Endodermal cell (in vitro differentiated cells): ENCODE measurements around the gene HMCN2. TPM values are rescaled to one million over a fixed set of nuclear protein-coding genes. Genes with fewer than 3 reads are reported as not detected.

ENCODE experiments used
- DNase-seq: peaks from one replicate; pipeline ENCODE4 v3.0.0-alpha.2; 2017
- H3K27ac ChIP-seq: 2 replicates; pipeline ENCODE4 v1.5.1; 2013; ENCODE audit warnings: mild to moderate bottlenecking, low read depth, low read length, moderate library complexity
- H3K27me3 ChIP-seq: 2 replicates; pipeline ENCODE4 v1.6.1; 2013; ENCODE audit warnings: mild to moderate bottlenecking, low read length, moderate library complexity; ENCODE audit not compliant: insufficient read depth, control insufficient read depth, poor library complexity, severe bottlenecking
- H3K36me3 ChIP-seq: 2 replicates; pipeline ENCODE4 v1.7.0; 2013; ENCODE audit warnings: mild to moderate bottlenecking, low read length, moderate library complexity; ENCODE audit not compliant: control insufficient read depth, insufficient read depth
- H3K4me1 ChIP-seq: one replicate; pipeline ENCODE4 v1.7.0; 2013; ENCODE audit warnings: low read length; ENCODE audit not compliant: control insufficient read depth, insufficient read depth
- H3K4me3 ChIP-seq: 2 replicates; pipeline ENCODE4 v1.5.1; 2013; ENCODE audit warnings: mild to moderate bottlenecking, low read length, moderate library complexity
- H3K9ac ChIP-seq: 2 replicates; pipeline ENCODE4 v1.6.1; 2013; ENCODE audit warnings: mild to moderate bottlenecking, low read length, moderate library complexity; ENCODE audit not compliant: poor library complexity, severe bottlenecking; ENCODE audit errors: extremely low read depth
- H3K9me3 ChIP-seq: 2 replicates; pipeline ENCODE4 v1.6.1; 2013; ENCODE audit warnings: mild to moderate bottlenecking, low read length, moderate library complexity; ENCODE audit not compliant: control insufficient read depth
- H3K27ac Mint-ChIP-seq: 2 replicates; pipeline ENCODE4 v1.8.0; 2020; ENCODE audit warnings: mixed read lengths
- H3K27me3 Mint-ChIP-seq: 2 replicates; pipeline ENCODE4 v1.8.0; 2021; ENCODE audit warnings: mild to moderate bottlenecking, mixed read lengths; ENCODE audit not compliant: insufficient read depth
- H3K36me3 Mint-ChIP-seq: 2 replicates; pipeline ENCODE4 v1.8.0; 2020; ENCODE audit warnings: low read depth, mixed read lengths
- H3K4me1 Mint-ChIP-seq: 2 replicates; pipeline ENCODE4 v1.8.0; 2020; ENCODE audit warnings: mixed read lengths
- H3K4me3 Mint-ChIP-seq: 2 replicates; pipeline ENCODE4 v1.8.0; 2020; ENCODE audit warnings: mild to moderate bottlenecking, moderate library complexity, mixed read lengths
- H3K9me3 Mint-ChIP-seq: 2 replicates; pipeline ENCODE4 v1.8.0; 2020; ENCODE audit warnings: mild to moderate bottlenecking, mixed read lengths
- CTCF ChIP-seq: fragments of 200-600 bp; sonication (generic); conservative IDR thresholded peaks from 2 replicates; pipeline ENCODE4 v1.5.0; 2021; ENCODE audit warnings: antibody characterized with exemption, mild to moderate bottlenecking
- WGBS, 2 experiments: methylation state at CpG; one replicate each; pipeline versions ENCODE4 v1.1.5 to v1.1.7; 2013; ENCODE audit warnings: missing lambda C conversion rate in 2 of 2, mixed read lengths in 1 of 2; ENCODE audit not compliant: insufficient coverage in 1 of 2, insufficient read length in 1 of 2; 5-methylcytosine and 5-hydroxymethylcytosine counted together
- total RNA-seq, 2 donors: library from RNA; stranded (reverse); fragmentation: NEBNext Ultra II Directional in 1 of 2; extraction: Animal tissue kit (Norgen Biotek cat#: 25700) in 1 of 2; gene quantifications; 2 replicates in 1 of 2; 3 replicates in 1 of 2; pipeline ENCODE4 v1.2.1, GENCODE V29; 2021

The HMCN2 gene
- total RNA-seq, 2 donors from 2014 or later: 3.3 to 3.9 TPM

- WGBS, 2 experiments: 92 to 95% methylated on average over 11 to 19 of the region's 19 CpGs
Measured at GRCh38 chr9:130479587-130479986, 214.0 kb downstream of the HMCN2 start.

GRCh38 chr9:130480673-130481072, 215.1 kb downstream of the HMCN2 start:
- peaks cover 25% of the 10 kb centered on the region for H3K4me1 Mint-ChIP-seq
- Histone ChIP-seq H3K4me3 (no peak overlapping the region), H3K36me3 (no peaks in the 10 kb centered on the region), H3K9ac (no peak overlapping the region), H3K27ac (no peak overlapping the region), H3K4me1 (peaks cover 5% of the 10 kb centered on the region), H3K27me3 (peaks cover 38% of the 10 kb centered on the region), H3K9me3 (no peaks in the 10 kb centered on the region)
- no peaks in the 10 kb centered on the region for H3K9me3 Mint-ChIP-seq
- peak; percentile 91 for DNase-seq
- whole genome bisulfite sequencing, 2 experiments: 54 to 80% methylated on average over 10 to 16 of the region's 16 CpGs
- peaks cover under 1% of the 10 kb centered on the region for H3K36me3 Mint-ChIP-seq
- H3K4me3 Mint-ChIP-seq: no peak overlapping the region
- TF ChIP-seq CTCF: peak; percentile 79
- peaks cover 61% of the 10 kb centered on the region for H3K27me3 Mint-ChIP-seq
- no peak overlapping the region for H3K27ac Mint-ChIP-seq

More at GRCh38 chr9:130479587-130479986, 214.0 kb downstream of the HMCN2 start:
- peaks cover 25% of the 10 kb centered on the region for H3K4me1 Mint-ChIP-seq
- Histone ChIP-seq H3K36me3 (no peaks in the 10 kb centered on the region), H3K27me3 (peaks cover 27% of the 10 kb centered on the region), H3K4me3 (no peak overlapping the region), H3K9me3 (no peaks in the 10 kb centered on the region), H3K4me1 (peaks cover 5% of the 10 kb centered on the region), H3K27ac (peak overlapping the region; percentile 49), H3K9ac (no peak overlapping the region)
- no peak for DNase-seq
- H3K36me3 Mint-ChIP-seq: no peaks in the 10 kb centered on the region
- no peaks in the 10 kb centered on the region for H3K9me3 Mint-ChIP-seq
- peaks cover 52% of the 10 kb centered on the region for H3K27me3 Mint-ChIP-seq
- TF ChIP-seq CTCF: no peak
- H3K4me3 Mint-ChIP-seq: no peak overlapping the region
- no peak overlapping the region for H3K27ac Mint-ChIP-seq

- WGBS, 2 experiments: 74 to 76% methylated on average over 5 of the region's 5 CpGs
- Mint-ChIP-seq H3K9me3 (no peaks in the 10 kb centered on the region), H3K27ac (no peak overlapping the region), H3K27me3 (peaks cover 76% of the 10 kb centered on the region), H3K4me3 (no peak overlapping the region), H3K4me1 (peaks cover 25% of the 10 kb centered on the region), H3K36me3 (peaks cover 2% of the 10 kb centered on the region)
- no peaks in the 10 kb centered on the region for H3K36me3 ChIP-seq
- DNase-seq: no peak
- H3K27ac ChIP-seq: no peak overlapping the region
- no peaks in the 10 kb centered on the region for H3K9me3 ChIP-seq
- peaks cover 41% of the 10 kb centered on the region for H3K27me3 ChIP-seq
- peaks cover 5% of the 10 kb centered on the region for H3K4me1 ChIP-seq
- no peak overlapping the region for H3K9ac ChIP-seq
- no peak for TF ChIP-seq CTCF
- no peak overlapping the region for H3K4me3 ChIP-seq
Measured at GRCh38 chr9:130482463-130482862, 216.9 kb downstream of the HMCN2 start.
